ENCODE measurements around the gene SLTM.
"Not testable (repeated sequence)": the region's sequence is repeated elsewhere in the genome, so short reads cannot be mapped to it uniquely, and the experiment has no call there.

Gene SLTM

DNA sequence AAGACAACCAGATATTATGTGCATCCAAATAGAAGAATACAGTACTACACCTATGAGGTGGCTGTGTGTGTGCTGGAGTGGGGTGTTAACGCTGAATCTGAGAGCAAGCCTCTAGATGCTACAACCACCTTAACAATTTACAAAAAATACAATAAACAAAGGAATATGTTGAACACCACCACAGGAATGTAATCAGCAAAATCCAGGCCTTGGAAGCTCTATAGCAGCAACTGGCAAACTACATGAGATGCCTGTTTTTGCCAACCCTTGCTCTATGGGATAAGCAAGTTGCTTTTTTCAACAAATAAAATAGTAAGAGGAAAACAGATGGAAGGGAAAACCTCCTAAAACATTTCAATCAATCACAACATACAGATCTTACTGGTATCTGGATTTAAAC is 23.9 kb downstream of the SLTM start:
- Histone ChIP-seq H3K9me3 (ENCODE audit: control insufficient read depth, low read length) (no peaks in the 10 kb centered on the region), H3K27ac (ENCODE audit: low read depth, low read length, severe bottlenecking) (no peak overlapping the region), H3K4me3 (ENCODE audit: extremely low read depth, insufficient read depth, low read length, poor library complexity, severe bottlenecking) (no peak overlapping the region), H3K4me1 (ENCODE audit: control insufficient read depth, insufficient read depth, low read length, poor library complexity, severe bottlenecking) (no peaks in the 10 kb centered on the region), H3K36me3 (ENCODE audit: control insufficient read depth, insufficient read depth, low read length) (peaks cover 80% of the 10 kb centered on the region)
- WGBS, 2 experiments (ENCODE audit: insufficient coverage in 2 of 2): no CpG with 5 or more reads among the region's 1 CpG

DNA sequence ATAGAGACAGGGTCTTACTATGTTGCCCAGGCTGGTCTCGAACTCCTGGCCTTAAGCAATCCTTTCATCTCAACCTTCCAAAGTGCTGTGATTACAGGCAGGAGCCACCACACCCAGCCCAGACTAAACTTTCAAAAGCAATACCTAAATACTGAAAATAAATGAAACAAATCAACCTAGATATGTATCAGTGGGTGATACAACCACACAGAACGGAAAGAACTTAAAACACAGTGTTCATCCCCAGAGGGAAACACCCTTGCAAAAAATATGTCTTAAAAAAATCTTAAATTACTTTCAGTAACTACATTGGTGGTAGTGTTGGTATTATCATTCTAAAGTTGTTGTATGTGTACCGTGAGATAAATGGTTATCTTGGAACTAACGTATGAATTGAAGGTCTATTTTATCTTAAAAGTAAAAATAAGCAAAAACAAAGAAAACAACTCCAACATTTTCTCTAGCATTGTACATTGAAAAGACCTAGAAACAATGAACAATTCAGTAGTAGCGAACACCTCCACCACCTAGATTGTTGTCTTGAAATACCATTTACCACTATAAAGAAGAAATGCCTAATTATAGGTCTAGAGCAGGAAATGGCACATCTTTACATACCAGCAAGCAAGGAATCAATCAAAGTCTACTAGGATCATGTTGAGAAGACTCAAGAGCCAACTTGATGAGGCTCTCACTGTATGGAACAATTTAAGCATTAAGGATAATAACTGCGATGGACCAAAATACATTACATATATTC is 24.7 kb downstream of the SLTM start:
- H3K36me3 ChIP-seq (ENCODE audit: control insufficient read depth, insufficient read depth, low read length): peaks cover 72% of the 10 kb centered on the region
- 93 to 94% methylated on average over 2 of the region's 6 CpGs for WGBS, 2 experiments (ENCODE audit: insufficient coverage in 2 of 2)
- H3K4me3 ChIP-seq (ENCODE audit: extremely low read depth, insufficient read depth, low read length, poor library complexity, severe bottlenecking): no peak overlapping the region
- H3K27ac ChIP-seq (ENCODE audit: low read depth, low read length, severe bottlenecking): no peak overlapping the region
- H3K9me3 ChIP-seq (ENCODE audit: control insufficient read depth, low read length): no peaks in the 10 kb centered on the region
- no peaks in the 10 kb centered on the region for H3K4me1 ChIP-seq (ENCODE audit: control insufficient read depth, insufficient read depth, low read length, poor library complexity, severe bottlenecking)

- WGBS, 2 experiments (ENCODE audit: insufficient coverage in 2 of 2): 86% methylated on average over 1 of the region's 3 CpGs; no CpG with 5 or more reads in 1 of the 2 experiments
- peaks cover 45% of the 10 kb centered on the region for H3K36me3 ChIP-seq (ENCODE audit: control insufficient read depth, insufficient read depth, low read length)
- H3K4me3 ChIP-seq (ENCODE audit: extremely low read depth, insufficient read depth, low read length, poor library complexity, severe bottlenecking): no peak overlapping the region
- H3K9me3 ChIP-seq (ENCODE audit: control insufficient read depth, low read length): no peaks in the 10 kb centered on the region
- H3K27ac ChIP-seq (ENCODE audit: low read depth, low read length, severe bottlenecking): no peak overlapping the region
- no peaks in the 10 kb centered on the region for H3K4me1 ChIP-seq (ENCODE audit: control insufficient read depth, insufficient read depth, low read length, poor library complexity, severe bottlenecking)
Observed at GRCh38 chr15:58900631-58901030, 32.8 kb downstream of the SLTM start.

DNA sequence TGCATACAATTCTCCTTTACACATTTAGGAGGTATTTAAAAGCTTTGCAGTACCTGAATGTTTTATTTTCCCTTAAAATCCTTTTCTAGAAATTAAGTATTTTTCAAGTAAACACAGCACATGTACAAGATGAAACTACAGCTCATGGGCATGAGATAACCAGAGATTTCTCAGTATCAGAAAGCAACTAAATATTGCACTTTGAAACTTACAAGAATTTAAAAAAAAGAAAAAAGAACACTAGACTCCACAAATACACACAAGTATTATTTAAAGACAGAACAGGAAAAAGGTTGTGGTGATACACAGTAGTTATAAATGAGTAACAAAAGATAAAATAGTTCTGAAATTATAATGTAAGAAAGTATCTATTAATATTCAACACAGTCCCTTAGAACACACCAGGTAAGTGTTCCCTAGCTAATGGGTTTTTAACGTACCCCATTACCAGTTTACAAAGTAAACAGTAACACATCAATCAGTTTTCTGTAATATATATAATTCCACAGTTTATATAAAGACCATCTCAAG is 35.3 kb downstream of the SLTM start:
- H3K4me3 ChIP-seq (ENCODE audit: extremely low read depth, insufficient read depth, low read length, poor library complexity, severe bottlenecking): no peak overlapping the region
- H3K27ac ChIP-seq (ENCODE audit: low read depth, low read length, severe bottlenecking): no peak overlapping the region
- H3K4me1 ChIP-seq (ENCODE audit: control insufficient read depth, insufficient read depth, low read length, poor library complexity, severe bottlenecking): no peaks in the 10 kb centered on the region
- no CpG with 5 or more reads among the region's 1 CpG for WGBS, 2 experiments (ENCODE audit: insufficient coverage in 2 of 2)
- H3K9me3 ChIP-seq (ENCODE audit: control insufficient read depth, low read length): no peaks in the 10 kb centered on the region
- peaks cover 60% of the 10 kb centered on the region for H3K36me3 ChIP-seq (ENCODE audit: control insufficient read depth, insufficient read depth, low read length)

- no peaks in the 10 kb centered on the region for H3K9me3 ChIP-seq (ENCODE audit: control insufficient read depth, low read length)
- 100% methylated on average over 4 to 5 of the region's 7 CpGs for WGBS, 2 experiments (ENCODE audit: insufficient coverage in 2 of 2)
- H3K4me1 ChIP-seq (ENCODE audit: control insufficient read depth, insufficient read depth, low read length, poor library complexity, severe bottlenecking): no peaks in the 10 kb centered on the region
- H3K27ac ChIP-seq (ENCODE audit: low read depth, low read length, severe bottlenecking): no peak overlapping the region
- peaks cover 90% of the 10 kb centered on the region for H3K36me3 ChIP-seq (ENCODE audit: control insufficient read depth, insufficient read depth, low read length)
- no peak overlapping the region for H3K4me3 ChIP-seq (ENCODE audit: extremely low read depth, insufficient read depth, low read length, poor library complexity, severe bottlenecking)
Observed at GRCh38 chr15:58889363-58889762, 44.1 kb downstream of the SLTM start.

DNA sequence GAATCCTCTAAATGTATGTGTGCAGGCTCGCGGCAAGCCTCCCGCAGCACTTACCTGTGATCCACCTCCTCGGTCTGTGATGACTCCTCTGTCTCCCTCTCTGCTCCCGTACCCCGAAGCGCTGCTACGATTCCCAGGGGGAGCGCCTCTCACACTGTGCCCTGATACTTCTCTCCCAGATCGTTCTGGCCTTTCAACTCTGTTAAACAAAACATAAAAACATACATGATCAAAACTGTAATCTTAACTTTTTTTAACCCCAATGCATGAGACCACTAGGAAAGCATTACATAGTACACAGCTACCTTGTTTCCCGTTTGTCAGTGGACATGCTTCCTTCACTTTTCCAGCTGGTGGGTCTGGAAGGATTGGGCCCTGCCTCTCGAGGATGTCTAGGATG is 46.6 kb downstream of the SLTM start:
- Histone ChIP-seq H3K4me3 (ENCODE audit: extremely low read depth, insufficient read depth, low read length, poor library complexity, severe bottlenecking) (no peak overlapping the region), H3K36me3 (ENCODE audit: control insufficient read depth, insufficient read depth, low read length) (peaks cover 93% of the 10 kb centered on the region), H3K27ac (ENCODE audit: low read depth, low read length, severe bottlenecking) (no peak overlapping the region), H3K4me1 (ENCODE audit: control insufficient read depth, insufficient read depth, low read length, poor library complexity, severe bottlenecking) (no peaks in the 10 kb centered on the region), H3K9me3 (ENCODE audit: control insufficient read depth, low read length) (no peaks in the 10 kb centered on the region)
- WGBS, 2 experiments (ENCODE audit: insufficient coverage in 2 of 2): 93 to 95% methylated on average over 11 to 12 of the region's 12 CpGs

GRCh38 chr15:58883926-58884325 is 49.6 kb downstream of the SLTM start:
- not testable (repeated sequence) for H3K9me3 ChIP-seq (ENCODE audit: control insufficient read depth, low read length); H3K4me3 ChIP-seq (ENCODE audit: extremely low read depth, insufficient read depth, low read length, poor library complexity, severe bottlenecking); H3K27ac ChIP-seq (ENCODE audit: low read depth, low read length, severe bottlenecking); H3K4me1 ChIP-seq (ENCODE audit: control insufficient read depth, insufficient read depth, low read length, poor library complexity, severe bottlenecking)
- H3K36me3 ChIP-seq (ENCODE audit: control insufficient read depth, insufficient read depth, low read length): peaks cover 98% of the 10 kb centered on the region
- WGBS, 2 experiments (ENCODE audit: insufficient coverage in 2 of 2): 78% methylated on average over 1 of the region's 3 CpGs; no CpG with 5 or more reads in 1 of the 2 experiments

- Histone ChIP-seq H3K4me1 (ENCODE audit: control insufficient read depth, insufficient read depth, low read length, poor library complexity, severe bottlenecking) (no peaks in the 10 kb centered on the region), H3K9me3 (ENCODE audit: control insufficient read depth, low read length) (no peaks in the 10 kb centered on the region), H3K4me3 (ENCODE audit: extremely low read depth, insufficient read depth, low read length, poor library complexity, severe bottlenecking) (no peak overlapping the region), H3K36me3 (ENCODE audit: control insufficient read depth, insufficient read depth, low read length) (peaks cover 100% of the 10 kb centered on the region), H3K27ac (ENCODE audit: low read depth, low read length, severe bottlenecking) (no peak overlapping the region)
- 78 to 86% methylated on average over 2 of the region's 4 CpGs for WGBS, 2 experiments (ENCODE audit: insufficient coverage in 2 of 2)
Observed at GRCh38 chr15:58882243-58882642, 51.2 kb downstream of the SLTM start.

GRCh38 chr15:58880320-58880719 is 53.2 kb downstream of the SLTM start:
- no peaks in the 10 kb centered on the region for H3K4me1 ChIP-seq (ENCODE audit: control insufficient read depth, insufficient read depth, low read length, poor library complexity, severe bottlenecking)
- 83 to 94% methylated on average over 2 to 3 of the region's 3 CpGs for WGBS, 2 experiments (ENCODE audit: insufficient coverage in 2 of 2)
- H3K36me3 ChIP-seq (ENCODE audit: control insufficient read depth, insufficient read depth, low read length): peaks cover 81% of the 10 kb centered on the region
- no peaks in the 10 kb centered on the region for H3K9me3 ChIP-seq (ENCODE audit: control insufficient read depth, low read length)
- H3K4me3 ChIP-seq (ENCODE audit: extremely low read depth, insufficient read depth, low read length, poor library complexity, severe bottlenecking): no peak overlapping the region
- no peak overlapping the region for H3K27ac ChIP-seq (ENCODE audit: low read depth, low read length, severe bottlenecking)

DNA sequence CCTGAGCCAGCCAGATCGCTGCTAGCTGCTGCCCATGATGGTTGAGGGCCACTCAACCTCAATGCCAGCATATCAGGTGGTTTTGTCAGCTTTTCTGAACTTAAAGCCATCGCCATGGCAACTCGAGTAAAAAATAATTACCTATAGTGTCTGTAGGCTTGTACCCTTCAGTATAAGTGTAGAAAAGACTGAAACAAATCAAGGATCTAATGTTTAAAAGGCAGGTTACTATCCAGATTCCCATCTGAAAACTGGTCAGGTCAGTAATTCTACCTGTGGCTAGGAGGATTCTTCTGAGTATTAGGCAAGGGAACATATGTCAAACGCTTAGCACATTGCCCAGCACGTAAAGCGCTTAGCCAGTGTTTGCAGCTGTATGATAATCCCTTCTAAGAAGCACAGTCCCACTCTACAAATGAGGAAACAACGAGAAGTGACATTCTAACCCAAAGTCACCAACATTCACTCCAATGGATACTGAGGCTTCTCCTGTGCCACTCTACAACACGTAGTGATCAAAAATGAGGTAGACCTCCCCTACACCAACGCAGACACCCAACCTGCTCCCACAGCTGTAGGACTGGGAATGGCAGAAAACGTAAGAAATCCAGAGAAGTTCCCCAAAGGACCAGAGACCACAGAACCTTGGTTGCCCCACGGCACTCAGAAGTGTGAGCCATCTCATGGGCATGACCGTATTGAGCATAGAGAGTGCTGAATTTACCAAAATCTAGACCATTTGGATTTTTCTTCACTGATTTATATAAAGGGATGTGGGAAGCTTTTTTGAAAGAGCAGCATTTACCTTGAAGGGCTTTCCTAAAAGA is 55.3 kb downstream of the SLTM start:
- H3K36me3 ChIP-seq (ENCODE audit: control insufficient read depth, insufficient read depth, low read length): peaks cover 60% of the 10 kb centered on the region
- WGBS, 2 experiments (ENCODE audit: insufficient coverage in 2 of 2): 94 to 98% methylated on average over 9 to 10 of the region's 12 CpGs
- H3K9me3 ChIP-seq (ENCODE audit: control insufficient read depth, low read length): no peaks in the 10 kb centered on the region
- no peak overlapping the region for H3K27ac ChIP-seq (ENCODE audit: low read depth, low read length, severe bottlenecking)
- no peak overlapping the region for H3K4me3 ChIP-seq (ENCODE audit: extremely low read depth, insufficient read depth, low read length, poor library complexity, severe bottlenecking)
- H3K4me1 ChIP-seq (ENCODE audit: control insufficient read depth, insufficient read depth, low read length, poor library complexity, severe bottlenecking): no peaks in the 10 kb centered on the region

Data from mesodermal cell (in vitro differentiated cells).